GM10266 (cell line): ENCODE results near the gene RAB44.

Experiments used
- DNase-seq: peaks from one replicate; pipeline ENCODE4 v3.0.0; 2012; ENCODE audit errors: extremely low spot score
- TF ChIP-seq, protein P1 (sequence below): IDR thresholded peaks from 2 replicates; pipeline ENCODE4 v1.5.1; 2012; ENCODE audit warnings: mild to moderate bottlenecking, low read depth; ENCODE audit not compliant: control insufficient read depth, insufficient read depth; ENCODE audit errors: missing control alignments

Gene RAB44

DNA sequence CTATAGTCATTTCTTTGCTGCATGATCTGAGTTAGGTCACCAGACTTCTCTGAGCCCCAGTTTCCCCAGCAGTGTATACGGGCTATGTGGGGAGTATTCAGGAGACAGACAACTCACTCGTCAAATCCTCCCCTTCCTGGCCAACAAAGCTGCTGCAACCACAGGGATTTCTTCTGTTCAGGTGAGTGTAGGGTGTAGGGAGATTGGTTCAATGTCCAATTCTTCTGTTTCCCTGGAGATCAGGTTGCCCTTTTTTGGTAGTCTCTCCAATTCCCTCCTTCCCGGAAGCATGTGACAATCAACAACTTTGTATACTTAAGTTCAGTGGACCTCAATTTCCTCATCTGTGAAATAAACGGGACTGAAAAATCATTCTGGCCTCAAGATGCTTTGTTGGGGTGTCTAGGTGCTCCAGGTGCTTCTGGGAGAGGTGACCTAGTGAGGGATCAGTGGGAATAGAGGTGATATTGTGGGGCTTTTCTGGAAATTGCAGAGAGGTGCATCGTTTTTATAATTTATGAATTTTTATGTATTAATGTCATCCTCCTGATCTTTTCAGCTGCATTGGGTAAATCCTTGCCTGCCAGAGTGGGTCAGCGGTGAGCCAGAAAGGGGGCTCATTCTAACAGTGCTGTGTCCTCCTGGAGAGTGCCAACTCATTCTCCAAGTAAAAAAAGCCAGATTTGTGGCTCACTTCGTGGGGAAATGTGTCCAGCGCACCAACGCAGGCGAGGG, 19.7 kb upstream of the RAB44 start:
- TF ChIP-seq, protein P1, sequence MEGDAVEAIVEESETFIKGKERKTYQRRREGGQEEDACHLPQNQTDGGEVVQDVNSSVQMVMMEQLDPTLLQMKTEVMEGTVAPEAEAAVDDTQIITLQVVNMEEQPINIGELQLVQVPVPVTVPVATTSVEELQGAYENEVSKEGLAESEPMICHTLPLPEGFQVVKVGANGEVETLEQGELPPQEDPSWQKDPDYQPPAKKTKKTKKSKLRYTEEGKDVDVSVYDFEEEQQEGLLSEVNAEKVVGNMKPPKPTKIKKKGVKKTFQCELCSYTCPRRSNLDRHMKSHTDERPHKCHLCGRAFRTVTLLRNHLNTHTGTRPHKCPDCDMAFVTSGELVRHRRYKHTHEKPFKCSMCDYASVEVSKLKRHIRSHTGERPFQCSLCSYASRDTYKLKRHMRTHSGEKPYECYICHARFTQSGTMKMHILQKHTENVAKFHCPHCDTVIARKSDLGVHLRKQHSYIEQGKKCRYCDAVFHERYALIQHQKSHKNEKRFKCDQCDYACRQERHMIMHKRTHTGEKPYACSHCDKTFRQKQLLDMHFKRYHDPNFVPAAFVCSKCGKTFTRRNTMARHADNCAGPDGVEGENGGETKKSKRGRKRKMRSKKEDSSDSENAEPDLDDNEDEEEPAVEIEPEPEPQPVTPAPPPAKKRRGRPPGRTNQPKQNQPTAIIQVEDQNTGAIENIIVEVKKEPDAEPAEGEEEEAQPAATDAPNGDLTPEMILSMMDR: no peak
- no peak for DNase-seq

DNA sequence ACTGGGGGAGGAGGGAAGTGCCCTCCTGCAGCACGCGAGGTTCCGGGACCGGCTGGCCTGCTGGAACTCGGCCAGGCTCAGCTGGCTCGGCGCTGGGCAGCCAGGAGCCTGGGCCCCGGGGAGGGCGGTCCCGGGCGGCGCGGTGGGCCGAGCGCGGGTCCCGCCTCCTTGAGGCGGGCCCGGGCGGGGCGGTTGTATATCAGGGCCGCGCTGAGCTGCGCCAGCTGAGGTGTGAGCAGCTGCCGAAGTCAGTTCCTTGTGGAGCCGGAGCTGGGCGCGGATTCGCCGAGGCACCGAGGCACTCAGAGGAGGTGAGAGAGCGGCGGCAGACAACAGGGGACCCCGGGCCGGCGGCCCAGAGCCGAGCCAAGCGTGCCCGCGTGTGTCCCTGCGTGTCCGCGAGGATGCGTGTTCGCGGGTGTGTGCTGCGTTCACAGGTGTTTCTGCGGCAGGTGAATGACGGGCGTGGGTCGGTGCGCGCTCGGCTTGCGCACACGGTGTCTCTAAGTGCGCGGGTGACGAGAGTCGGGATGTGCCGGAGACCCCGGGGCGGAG, 19.1 kb upstream of the RAB44 start, which contains the start of gene CDKN1A:
Gene CDKN1A (plus strand): TSS at position 227 of the 555 bp plus-strand sequence. CDS start 5,388 bp downstream, outside the sequence.
- TF ChIP-seq, protein P1: no peak
- peak; percentile 89 for DNase-seq

DNA sequence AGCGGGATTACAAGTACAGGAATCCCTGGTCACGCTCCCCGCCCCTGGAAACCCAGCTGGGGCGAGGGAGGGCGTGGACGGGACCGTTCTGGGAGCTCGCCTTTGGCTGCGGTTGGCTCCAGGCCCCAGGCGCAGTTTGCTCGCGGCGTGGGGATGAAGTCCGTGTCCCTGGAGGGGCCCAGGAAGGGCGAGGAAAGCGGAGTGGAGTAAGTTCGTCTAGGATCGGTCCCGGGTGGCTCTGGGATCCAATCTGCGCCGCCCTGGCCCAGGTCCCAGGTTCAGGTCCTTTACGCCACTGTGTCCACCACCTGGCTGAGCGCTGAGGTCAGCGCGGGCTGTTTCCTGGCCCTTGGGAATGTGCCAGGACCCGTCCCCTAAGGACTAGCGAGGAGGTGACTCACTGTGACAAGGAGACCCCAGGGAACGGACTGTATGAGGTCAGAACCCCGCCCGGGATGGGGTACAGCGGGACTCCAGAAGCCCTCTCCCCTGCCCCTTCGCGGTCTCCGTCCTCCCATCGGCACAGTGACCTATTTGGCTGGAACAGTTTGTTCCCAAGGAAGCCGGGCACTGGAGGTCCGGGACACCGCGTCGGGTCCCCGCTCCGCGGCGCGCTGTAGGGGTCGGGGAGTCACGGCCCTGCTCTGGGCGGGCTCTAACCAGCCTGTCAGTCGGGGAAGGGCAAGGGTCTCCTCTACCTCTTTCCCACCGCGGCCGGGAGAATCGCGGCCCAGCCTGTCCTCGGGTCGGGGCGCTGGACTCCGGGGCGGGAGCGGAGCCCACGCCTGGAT, 18.4 kb upstream of the RAB44 start:
- TF ChIP-seq, protein P1: no peak

DNA sequence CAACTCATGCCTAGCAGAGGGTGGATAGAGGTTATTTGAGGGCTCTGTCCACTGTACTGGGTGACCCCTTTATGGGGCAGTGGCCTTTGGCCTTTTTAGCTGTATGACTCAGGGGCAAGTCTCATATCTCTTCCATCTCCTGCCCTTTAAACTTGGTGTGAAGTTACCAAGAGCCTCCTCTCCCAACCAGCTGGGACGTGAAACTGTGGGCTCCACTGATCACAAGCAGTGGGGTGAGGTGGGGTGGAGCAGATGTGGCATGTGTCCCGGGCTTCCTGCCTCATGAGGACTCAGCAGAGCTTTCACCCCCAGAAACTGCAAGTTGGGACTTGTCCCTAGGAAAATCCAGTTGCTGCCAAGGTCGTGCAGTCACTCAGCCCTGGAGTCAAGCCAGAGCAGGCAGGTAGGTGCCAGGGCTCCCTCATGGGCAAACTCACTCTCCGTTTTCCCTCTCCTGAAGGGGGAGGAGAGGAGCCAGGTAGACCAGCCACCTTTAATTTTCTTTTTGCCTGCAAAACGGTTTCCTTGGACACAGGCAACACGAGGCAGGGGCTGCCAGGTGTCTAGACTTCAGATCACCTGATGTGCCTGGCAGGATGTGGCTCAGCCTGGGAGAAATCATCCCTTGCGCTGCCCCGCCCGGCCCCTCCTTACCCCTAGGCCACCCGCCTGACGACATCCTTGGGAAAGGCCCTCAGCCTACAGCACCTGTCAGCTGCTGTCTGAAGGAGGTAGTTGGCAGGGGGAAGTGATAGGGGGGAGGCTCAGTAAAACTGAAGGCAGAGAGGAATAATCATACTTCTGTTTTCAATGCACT, 15.1 kb upstream of the RAB44 start:
- TF ChIP-seq, protein P1: no peak
- DNase-seq: peak; percentile 69

More for the DNA sequence above, 18.4 kb upstream of the RAB44 start:
- DNase-seq: no peak

GRCh38 chr6:36683145-36683655, 14.4 kb upstream of the RAB44 start:
- TF ChIP-seq, protein P1: no peak
- DNase-seq: no peak

DNA sequence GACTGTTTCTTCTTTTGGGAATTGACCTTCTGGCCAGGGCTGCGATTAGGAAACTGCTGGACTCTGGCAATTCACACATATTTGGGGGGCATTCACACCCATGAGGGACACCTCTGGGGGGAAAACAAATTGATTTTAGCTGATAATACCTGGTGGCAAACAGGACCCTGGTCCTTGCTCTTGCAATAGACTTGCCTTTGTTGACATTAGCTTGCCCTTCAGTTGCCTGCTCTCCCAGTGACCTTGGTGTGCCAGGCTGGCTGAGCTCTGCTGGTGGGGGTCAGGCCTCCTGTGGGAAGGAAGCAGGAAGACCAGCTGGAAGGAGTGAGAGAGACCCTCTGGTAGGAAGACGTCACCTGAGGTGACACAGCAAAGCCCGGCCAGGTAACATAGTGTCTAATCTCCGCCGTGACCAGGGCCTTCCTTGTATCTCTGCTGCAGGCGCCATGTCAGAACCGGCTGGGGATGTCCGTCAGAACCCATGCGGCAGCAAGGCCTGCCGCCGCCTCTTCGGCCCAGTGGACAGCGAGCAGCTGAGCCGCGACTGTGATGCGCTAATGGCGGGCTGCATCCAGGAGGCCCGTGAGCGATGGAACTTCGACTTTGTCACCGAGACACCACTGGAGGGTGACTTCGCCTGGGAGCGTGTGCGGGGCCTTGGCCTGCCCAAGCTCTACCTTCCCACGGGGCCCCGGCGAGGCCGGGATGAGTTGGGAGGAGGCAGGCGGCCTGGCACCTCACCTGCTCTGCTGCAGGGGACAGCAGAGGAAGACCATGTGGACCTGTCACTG, 13.8 kb upstream of the RAB44 start:
- TF ChIP-seq, protein P1: no peak
- no peak for DNase-seq
